Activated CD4-positive, alpha-beta T cell treated with anti-CD3 and anti-CD28 coated beads, Interleukin-2, amount 10 ng/mL, durations not matched to agents 24 days and 14 days (primary cell): Measurements from ENCODE around the gene PRR15. TPM values are rescaled to one million over a fixed set of nuclear protein-coding genes. Genes with fewer than 3 reads are reported as not detected.

Source experiments
- DNase-seq: peaks from one replicate; pipeline ENCODE4 v3.0.0; 2022
- H3K27ac Mint-ChIP-seq: one replicate; pipeline ENCODE4 v1.8.0; 2022; ENCODE audit warnings: mild to moderate bottlenecking, mixed read lengths
- H3K27me3 Mint-ChIP-seq: one replicate; pipeline ENCODE4 v1.8.0; 2022; ENCODE audit warnings: mixed read lengths
- H3K36me3 Mint-ChIP-seq: one replicate; pipeline ENCODE4 v1.8.0; 2022; ENCODE audit warnings: low read depth, mild to moderate bottlenecking, mixed read lengths
- H3K4me1 Mint-ChIP-seq: one replicate; pipeline ENCODE4 v1.8.0; 2021; ENCODE audit warnings: mixed read lengths
- H3K4me3 Mint-ChIP-seq: one replicate; pipeline ENCODE4 v1.8.0; 2022; ENCODE audit warnings: mild to moderate bottlenecking, moderate library complexity, mixed read lengths
- H3K9me3 Mint-ChIP-seq: one replicate; pipeline ENCODE4 v1.8.0; 2021; ENCODE audit warnings: mixed read lengths
- intact Hi-C: fragments of 100-400 bp; cut with micrococcal nuclease; formaldehyde crosslinking; loops from one replicate; pipeline ENCODE4 v1.15.1; 2023
- total RNA-seq: library from RNA; stranded (reverse); gene quantifications from 2 replicates; pipeline ENCODE4 v1.2.3, GENCODE V29; 2022

PRR15 gene
- total RNA-seq, 1 donor from 2014 or later: not detected

GRCh38 chr7:29607259-29607658 lies 43.6 kb downstream of the PRR15 start:
- Mint-ChIP-seq H3K4me1 (no peaks in the 10 kb centered on the region), H3K36me3 (no peaks in the 10 kb centered on the region), H3K27me3 (no peaks in the 10 kb centered on the region), H3K27ac (no peak overlapping the region), H3K4me3 (no peak overlapping the region), H3K9me3 (no peaks in the 10 kb centered on the region)
- intact Hi-C loops: no loop called here
- DNase-seq: peak; percentile 10

DNA sequence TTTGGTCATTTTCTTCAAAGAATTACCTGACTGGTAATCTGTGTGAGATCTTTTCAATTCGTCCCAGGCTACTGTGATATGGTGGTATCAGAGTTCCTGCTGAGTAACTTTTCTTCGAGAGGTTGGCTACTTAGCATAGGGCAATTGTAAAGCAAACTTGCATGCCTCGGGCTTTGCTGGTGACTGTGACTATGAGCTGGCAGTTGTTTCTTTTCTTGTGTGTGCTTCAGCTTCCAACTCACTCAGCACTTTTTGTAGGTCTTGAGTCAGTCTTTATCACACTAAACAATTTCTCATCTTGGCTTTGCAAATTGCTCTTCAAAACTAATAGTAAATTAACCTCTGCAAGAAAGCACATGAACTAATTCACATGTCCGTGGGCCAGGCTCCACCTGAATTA lies 44.3 kb downstream of the PRR15 start:
- Mint-ChIP-seq H3K9me3 (no peaks in the 10 kb centered on the region), H3K36me3 (no peaks in the 10 kb centered on the region), H3K4me3 (no peak overlapping the region), H3K27ac (no peak overlapping the region), H3K27me3 (no peaks in the 10 kb centered on the region), H3K4me1 (no peaks in the 10 kb centered on the region)
- DNase-seq: no peak
- intact Hi-C loops: no loop called here

- Mint-ChIP-seq H3K4me3 (no peak overlapping the region), H3K9me3 (no peaks in the 10 kb centered on the region), H3K27ac (no peak overlapping the region), H3K4me1 (no peaks in the 10 kb centered on the region), H3K36me3 (no peaks in the 10 kb centered on the region), H3K27me3 (no peaks in the 10 kb centered on the region)
- intact Hi-C loops: no loop called here
- peak; percentile 37 for DNase-seq
These were observed 45.8 kb downstream of the PRR15 start for GRCh38 chr7:29609162-29610037.

DNA sequence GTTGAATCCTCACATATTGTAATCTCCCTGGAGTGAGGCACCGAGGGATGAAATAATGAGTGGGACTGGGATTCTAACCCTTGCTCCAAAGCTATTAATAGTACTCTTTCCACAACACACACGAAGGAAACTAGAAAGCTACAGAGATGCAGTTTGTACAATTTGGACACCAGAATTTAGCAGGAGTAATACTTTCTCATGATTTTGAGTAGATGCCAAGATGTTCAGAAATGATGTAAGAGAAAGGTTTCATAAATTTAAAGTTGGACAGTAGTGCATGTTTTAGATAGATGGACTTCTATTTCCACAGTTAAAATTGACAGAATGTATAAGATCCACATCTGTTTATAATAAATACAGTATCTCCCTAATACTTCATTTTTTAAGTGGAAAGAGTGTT lies 46.5 kb downstream of the PRR15 start:
- H3K9me3 Mint-ChIP-seq: no peaks in the 10 kb centered on the region
- H3K4me1 Mint-ChIP-seq: no peaks in the 10 kb centered on the region
- no peak overlapping the region for H3K27ac Mint-ChIP-seq
- no peak overlapping the region for H3K4me3 Mint-ChIP-seq
- intact Hi-C loops: no loop called here
- H3K36me3 Mint-ChIP-seq: no peaks in the 10 kb centered on the region
- no peak for DNase-seq
- H3K27me3 Mint-ChIP-seq: no peaks in the 10 kb centered on the region

- Mint-ChIP-seq H3K27ac (no peak overlapping the region), H3K36me3 (no peaks in the 10 kb centered on the region), H3K27me3 (no peaks in the 10 kb centered on the region), H3K4me3 (no peak overlapping the region), H3K9me3 (no peaks in the 10 kb centered on the region), H3K4me1 (no peaks in the 10 kb centered on the region)
- DNase-seq: no peak
- intact Hi-C loops: no loop called here
These were observed 48.4 kb downstream of the PRR15 start for GRCh38 chr7:29611941-29612544.

- no peaks in the 10 kb centered on the region for H3K9me3 Mint-ChIP-seq
- H3K4me1 Mint-ChIP-seq: no peaks in the 10 kb centered on the region
- intact Hi-C loops: no loop called here
- no peak overlapping the region for H3K4me3 Mint-ChIP-seq
- no peaks in the 10 kb centered on the region for H3K36me3 Mint-ChIP-seq
- no peaks in the 10 kb centered on the region for H3K27me3 Mint-ChIP-seq
- no peak overlapping the region for H3K27ac Mint-ChIP-seq
- DNase-seq: no peak
These were observed 49.0 kb downstream of the PRR15 start for GRCh38 chr7:29612596-29612995.

DNA sequence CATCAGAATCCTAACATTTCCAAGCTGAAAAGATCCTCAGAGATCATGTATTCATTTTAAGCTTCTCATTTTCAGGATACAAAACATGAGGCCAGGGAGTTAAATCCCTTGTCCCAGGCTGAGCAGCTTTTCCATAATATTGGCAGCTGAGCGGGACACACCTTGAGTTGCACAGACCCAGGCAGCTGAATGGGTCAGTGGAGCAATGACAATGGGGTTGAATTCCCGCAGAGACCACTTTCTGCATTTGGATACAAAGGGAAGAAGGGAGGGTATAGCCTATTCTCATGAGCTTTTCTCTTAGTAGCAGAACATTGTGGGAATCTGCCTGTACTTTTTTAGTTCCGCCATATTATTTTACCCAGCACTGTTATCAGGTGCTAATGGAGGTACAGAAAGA lies 49.5 kb downstream of the PRR15 start:
- Mint-ChIP-seq H3K9me3 (no peaks in the 10 kb centered on the region), H3K27me3 (no peaks in the 10 kb centered on the region), H3K27ac (no peak overlapping the region), H3K4me3 (no peak overlapping the region), H3K36me3 (no peaks in the 10 kb centered on the region), H3K4me1 (no peaks in the 10 kb centered on the region)
- intact Hi-C loops: no loop called here
- no peak for DNase-seq

DNA sequence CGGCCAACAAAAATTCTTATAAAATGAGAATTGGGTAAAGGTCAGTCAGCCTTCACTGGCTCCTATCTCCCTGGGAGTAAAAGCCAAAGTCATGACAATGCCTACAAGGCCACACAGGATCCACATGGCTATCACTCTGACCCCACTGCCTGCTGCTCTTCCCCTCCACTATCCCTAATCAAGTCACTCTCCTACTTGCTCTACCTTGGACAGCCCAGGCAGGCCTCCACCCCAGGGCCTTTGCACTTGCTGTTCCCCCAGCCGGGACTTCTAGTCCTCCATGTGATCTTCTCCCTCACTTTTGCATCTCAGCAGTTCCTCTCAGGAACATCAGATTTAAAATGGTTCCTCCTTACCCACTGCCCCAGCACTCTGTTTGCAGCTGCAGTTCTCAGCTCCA lies 50.6 kb downstream of the PRR15 start:
- intact Hi-C loops: no loop called here
- Mint-ChIP-seq H3K27ac (no peak overlapping the region), H3K9me3 (no peaks in the 10 kb centered on the region), H3K36me3 (no peaks in the 10 kb centered on the region), H3K4me1 (no peaks in the 10 kb centered on the region), H3K4me3 (no peak overlapping the region), H3K27me3 (no peaks in the 10 kb centered on the region)
- no peak for DNase-seq

Other genes starting within 250 kb of the PRR15 start
- not detected in 2 replicates for gene WIPF3, start 242.7 kb downstream of the PRR15 start, total RNA-seq